Left ventricle myocardium inferior (tissue), 1 donor: Measurements from ENCODE around the gene LTBP1. TPM values are rescaled to one million over a fixed set of nuclear protein-coding genes. Genes with fewer than 3 reads are reported as not detected.

ENCODE experiments used
- DNase-seq: peaks from one replicate; pipeline ENCODE4 v3.0.0-alpha.2; 2020
- H3K27ac ChIP-seq: fragments of 200-600 bp; replicated peaks from 2 replicates; pipeline ENCODE4 v1.8.0; 2021
- H3K27me3 ChIP-seq: fragments of 200-600 bp; 2 replicates; pipeline ENCODE4 v1.8.0; 2021; ENCODE audit warnings: low read depth
- H3K36me3 ChIP-seq: fragments of 200-600 bp; 2 replicates; pipeline ENCODE4 v1.8.0; 2021
- H3K4me1 ChIP-seq: fragments of 200-600 bp; 2 replicates; pipeline ENCODE4 v1.8.0; 2021
- H3K4me3 ChIP-seq: fragments of 200-600 bp; 2 replicates; pipeline ENCODE4 v1.8.0; 2021; ENCODE audit warnings: mild to moderate bottlenecking, moderate library complexity
- H3K9me3 ChIP-seq: fragments of 200-600 bp; replicated peaks from 2 replicates; pipeline ENCODE4 v1.8.0; 2021
- intact Hi-C: fragments of 100-400 bp; cut with micrococcal nuclease; formaldehyde crosslinking; loops from one replicate; pipeline ENCODE4 v1.11.0; 2022
- total RNA-seq: library from RNA; stranded (reverse); fragmentation: NEBNext Ultra II Directional; extraction: Animal tissue kit (Norgen Biotek cat#: 25700); gene quantifications from one replicate; pipeline ENCODE4 v1.2.1, GENCODE V29; 2021
- TF ChIP-seq, protein P1 (sequence below): fragments of 200-600 bp; IDR thresholded peaks from 2 replicates; pipeline ENCODE4 v1.8.0; 2021; ENCODE audit warnings: antibody characterized with exemption, mild to moderate bottlenecking, borderline replicate concordance
- donor health status: DM: no; HTN: yes; CAD: no; lungs with severe emphysema.

The LTBP1 gene
- total RNA-seq, 1 donor from 2014 or later = 88.9 TPM

DNA sequence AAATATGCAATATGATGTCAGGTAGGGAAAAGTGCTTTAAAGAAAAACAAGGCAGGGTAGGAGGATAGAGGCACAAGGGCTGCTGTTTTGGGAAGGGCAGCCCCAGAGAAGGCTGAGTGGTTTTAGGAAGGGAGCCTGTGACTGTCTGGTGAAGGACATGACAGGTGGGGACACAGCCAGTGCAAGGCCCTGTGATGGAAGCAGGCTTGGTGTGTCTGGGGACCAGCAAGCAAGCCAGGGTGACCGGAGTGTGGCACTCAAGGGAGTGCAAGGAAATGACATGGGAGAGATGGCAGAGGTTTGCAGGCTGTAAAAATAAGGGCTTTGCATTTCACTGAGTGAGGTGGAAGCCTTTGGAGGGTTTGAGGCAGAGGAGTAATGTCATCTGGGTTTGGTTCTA lies 62.0 kb downstream of the LTBP1 start:
- Histone ChIP-seq H3K27ac (no peak overlapping the region), H3K9me3 (no peaks in the 10 kb centered on the region), H3K27me3 (no peaks in the 10 kb centered on the region), H3K36me3 (no peaks in the 10 kb centered on the region), H3K4me3 (no peak overlapping the region), H3K4me1 (peaks cover 43% of the 10 kb centered on the region)
- intact Hi-C loops = no loop called here
- TF ChIP-seq, protein P1, sequence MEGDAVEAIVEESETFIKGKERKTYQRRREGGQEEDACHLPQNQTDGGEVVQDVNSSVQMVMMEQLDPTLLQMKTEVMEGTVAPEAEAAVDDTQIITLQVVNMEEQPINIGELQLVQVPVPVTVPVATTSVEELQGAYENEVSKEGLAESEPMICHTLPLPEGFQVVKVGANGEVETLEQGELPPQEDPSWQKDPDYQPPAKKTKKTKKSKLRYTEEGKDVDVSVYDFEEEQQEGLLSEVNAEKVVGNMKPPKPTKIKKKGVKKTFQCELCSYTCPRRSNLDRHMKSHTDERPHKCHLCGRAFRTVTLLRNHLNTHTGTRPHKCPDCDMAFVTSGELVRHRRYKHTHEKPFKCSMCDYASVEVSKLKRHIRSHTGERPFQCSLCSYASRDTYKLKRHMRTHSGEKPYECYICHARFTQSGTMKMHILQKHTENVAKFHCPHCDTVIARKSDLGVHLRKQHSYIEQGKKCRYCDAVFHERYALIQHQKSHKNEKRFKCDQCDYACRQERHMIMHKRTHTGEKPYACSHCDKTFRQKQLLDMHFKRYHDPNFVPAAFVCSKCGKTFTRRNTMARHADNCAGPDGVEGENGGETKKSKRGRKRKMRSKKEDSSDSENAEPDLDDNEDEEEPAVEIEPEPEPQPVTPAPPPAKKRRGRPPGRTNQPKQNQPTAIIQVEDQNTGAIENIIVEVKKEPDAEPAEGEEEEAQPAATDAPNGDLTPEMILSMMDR = no peak
- DNase-seq = no peak

DNA sequence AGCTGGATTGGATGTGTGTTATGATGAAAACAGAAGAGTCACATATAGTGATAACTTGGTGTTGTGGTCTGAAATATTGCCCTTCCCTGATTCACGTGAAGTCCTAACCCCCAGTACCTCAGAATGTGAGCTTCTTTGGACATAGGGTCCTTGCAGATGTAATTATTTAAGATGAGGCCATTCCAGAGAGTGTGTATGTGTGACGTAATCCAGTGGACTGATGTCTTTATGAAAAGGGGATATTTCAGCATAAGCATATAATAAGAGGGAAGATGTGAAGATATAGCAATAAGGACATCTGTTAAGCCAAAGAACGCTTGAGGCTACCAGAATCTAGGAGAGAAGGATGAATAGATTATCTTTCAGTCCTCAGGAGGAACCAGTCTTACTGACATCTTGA lies 62.5 kb downstream of the LTBP1 start:
- no peak overlapping the region for H3K4me3 ChIP-seq
- intact Hi-C loops = no loop called here
- DNase-seq = no peak
- H3K9me3 ChIP-seq = no peaks in the 10 kb centered on the region
- H3K27me3 ChIP-seq = no peaks in the 10 kb centered on the region
- TF ChIP-seq, protein P1 = no peak
- peaks cover 48% of the 10 kb centered on the region for H3K4me1 ChIP-seq
- no peak overlapping the region for H3K27ac ChIP-seq
- no peaks in the 10 kb centered on the region for H3K36me3 ChIP-seq

DNA sequence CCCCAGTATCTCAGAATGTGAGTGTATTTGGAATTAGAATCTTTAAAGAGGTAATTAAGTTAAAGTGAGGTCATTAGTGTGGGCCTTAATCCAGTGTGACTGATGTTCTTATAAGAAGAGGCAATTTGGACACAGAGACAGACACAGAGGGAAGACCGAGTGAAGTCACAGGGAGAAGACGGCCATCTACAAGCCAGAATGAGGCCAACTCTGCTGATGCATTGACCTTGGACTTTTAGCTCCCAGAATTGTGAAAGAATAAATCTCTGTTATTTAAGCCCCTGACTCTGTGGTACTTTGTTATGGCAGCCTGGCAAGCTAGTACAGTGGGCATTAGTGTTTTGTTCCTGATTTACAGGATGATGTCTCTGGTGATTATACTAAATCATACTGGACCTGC lies 64.6 kb downstream of the LTBP1 start:
- Histone ChIP-seq H3K27me3 (no peaks in the 10 kb centered on the region), H3K27ac (no peak overlapping the region), H3K36me3 (no peaks in the 10 kb centered on the region), H3K4me3 (no peak overlapping the region), H3K4me1 (peaks cover 50% of the 10 kb centered on the region), H3K9me3 (no peaks in the 10 kb centered on the region)
- no peak for DNase-seq
- intact Hi-C loops = no loop called here
- TF ChIP-seq, protein P1 = no peak

DNA sequence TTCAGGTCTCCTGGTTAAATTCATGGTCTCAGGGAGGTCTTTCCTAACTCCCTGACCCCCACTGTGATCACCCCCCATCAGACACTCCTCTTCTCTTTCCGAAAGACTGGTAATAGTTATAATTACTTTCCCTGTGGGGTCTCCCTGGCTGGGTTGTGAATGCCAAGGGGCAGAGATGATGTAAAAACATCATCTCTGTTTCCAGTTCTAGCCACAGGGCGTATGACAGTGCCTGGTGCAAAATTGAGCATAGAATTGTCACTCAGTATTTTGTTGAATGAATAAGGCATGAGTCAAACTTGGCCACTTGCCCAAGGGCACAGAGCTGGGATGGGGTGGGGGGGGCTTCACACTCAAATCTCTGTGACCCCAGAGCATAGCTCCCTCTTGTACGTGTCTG lies 65.2 kb downstream of the LTBP1 start:
- Histone ChIP-seq H3K36me3 (no peaks in the 10 kb centered on the region), H3K4me3 (no peak overlapping the region), H3K9me3 (no peaks in the 10 kb centered on the region), H3K27ac (no peak overlapping the region), H3K4me1 (peaks cover 52% of the 10 kb centered on the region), H3K27me3 (no peaks in the 10 kb centered on the region)
- TF ChIP-seq, protein P1 = no peak
- intact Hi-C loops = no loop called here
- no peak for DNase-seq

DNA sequence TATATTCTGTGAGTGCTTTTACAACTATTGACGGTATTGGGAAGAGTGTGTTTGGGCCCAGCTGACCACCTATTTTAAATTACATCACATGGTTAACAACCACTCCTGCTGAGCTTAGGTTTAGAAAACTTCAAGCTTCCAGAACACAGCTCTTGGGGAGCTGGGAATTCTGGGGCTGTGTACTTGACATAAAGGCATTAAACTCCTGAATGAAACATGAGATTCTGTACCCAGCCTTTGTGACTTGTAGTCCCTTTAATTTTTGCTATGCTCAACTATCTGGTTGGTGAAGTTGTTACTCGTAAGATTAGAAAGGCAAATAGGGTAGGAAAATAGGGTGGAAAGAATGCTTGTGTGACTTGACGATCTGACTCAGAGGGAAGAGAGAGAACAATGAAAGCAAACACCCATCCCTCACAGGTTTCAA lies 66.9 kb downstream of the LTBP1 start:
- Histone ChIP-seq H3K9me3 (no peaks in the 10 kb centered on the region), H3K4me1 (peaks cover 54% of the 10 kb centered on the region), H3K27ac (peak overlapping the region; percentile 84), H3K27me3 (no peaks in the 10 kb centered on the region), H3K4me3 (no peak overlapping the region), H3K36me3 (no peaks in the 10 kb centered on the region)
- TF ChIP-seq, protein P1 = no peak
- DNase-seq = no peak
- intact Hi-C loops = no loop called here

DNA sequence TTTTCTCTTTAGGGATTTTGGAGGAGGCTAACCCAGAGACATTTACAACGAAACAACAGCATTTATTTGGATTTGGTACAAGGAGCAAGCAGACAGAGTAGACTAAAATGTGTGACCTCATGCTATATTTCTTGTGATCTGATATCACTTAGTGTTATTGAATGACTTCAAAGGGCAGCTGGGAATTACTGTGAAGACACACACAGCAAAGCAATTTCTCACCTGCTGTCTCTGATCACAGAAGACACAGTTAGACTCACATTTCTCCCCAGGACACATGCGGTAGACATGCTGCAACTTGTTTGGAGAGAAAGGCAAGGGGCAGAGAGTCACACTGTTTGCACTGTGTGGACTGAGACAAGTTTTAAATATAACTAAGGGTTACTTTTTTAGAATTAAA lies 67.5 kb downstream of the LTBP1 start:
- H3K27me3 ChIP-seq = no peaks in the 10 kb centered on the region
- no peaks in the 10 kb centered on the region for H3K36me3 ChIP-seq
- H3K4me1 ChIP-seq = peaks cover 54% of the 10 kb centered on the region
- intact Hi-C loops = no loop called here
- peak overlapping the region; percentile 84 for H3K27ac ChIP-seq
- DNase-seq = no peak
- TF ChIP-seq, protein P1 = no peak
- no peaks in the 10 kb centered on the region for H3K9me3 ChIP-seq
- H3K4me3 ChIP-seq = no peak overlapping the region
